Testis (tissue), 5 donors: ENCODE data around the gene OR2AP1. TPM values are rescaled to one million over a fixed set of nuclear protein-coding genes. Genes with fewer than 3 reads are reported as not detected.
"Not testable (repeated sequence)": the region's sequence is repeated elsewhere in the genome, so short reads cannot be mapped to it uniquely, and the experiment has no call there.

Source experiments
- DNase-seq: peaks from one replicate; pipeline ENCODE4 v3.0.0-alpha.2; 2019
- H3K27ac ChIP-seq, 2 donors: fragments of 200-600 bp; sonication (generic); one replicate each; pipeline ENCODE4 v1.5.1; 2019
- H3K27me3 ChIP-seq: fragments of 200-600 bp; sonication (generic); one replicate; pipeline ENCODE4 v1.5.1; 2019
- H3K36me3 ChIP-seq: fragments of 200-600 bp; sonication (generic); one replicate; pipeline ENCODE4 v1.5.1; 2017; ENCODE audit warnings: low read depth; ENCODE audit errors: missing control alignments
- H3K4me1 ChIP-seq: fragments of 200-600 bp; sonication (generic); one replicate; pipeline ENCODE4 v1.5.1; 2019
- H3K4me3 ChIP-seq, 2 donors: fragments of 200-600 bp; sonication (generic); one replicate each; pipeline ENCODE4 v1.5.1; 2017 to 2019
- H3K9me3 ChIP-seq: fragments of 200-600 bp; sonication (generic); one replicate; pipeline ENCODE4 v1.5.1; 2017
- CTCF ChIP-seq, 3 experiments: fragments of 450-650 bp in 2 of 3; fragments of 200-600 bp in 1 of 3; sonication (generic) in 1 of 3; IDR thresholded peaks; one replicate each; pipeline ENCODE4 v1.5.1; 2016 to 2019; ENCODE audit warnings: antibody characterized with exemption in 3 of 3, mild to moderate bottlenecking in 2 of 3, moderate library complexity in 1 of 3
- POLR2A ChIP-seq: fragments of 450-650 bp; IDR thresholded peaks from one replicate; pipeline ENCODE4 v1.6.1; 2017; ENCODE audit warnings: antibody characterized with exemption, mild to moderate bottlenecking, moderate library complexity
- WGBS, 2 donors: methylation state at CpG; one replicate each; pipeline ENCODE4 v1.1.5; 2018; 5-methylcytosine and 5-hydroxymethylcytosine counted together
- intact Hi-C: fragments of 100-400 bp; cut with DNase I; formaldehyde crosslinking; loops from one replicate; pipeline ENCODE4 v1.15.1; 2023; ENCODE audit warnings: low total_unique reads
- long read RNA-seq, 2 donors: transcript quantifications; one replicate each; lab custom pipeline, GENCODE V29; 2026
- polyA plus RNA-seq: library from polyadenylated mRNA; stranded (reverse); fragments of 350-450 nt; fragmentation: Illumina TruSeq; extraction: RNeasy Lipid Tissue Mini Kit (QIAGEN cat#74804); gene quantifications from one replicate; pipeline ENCODE4 v1.2.3, GENCODE V29; 2014; ENCODE audit warnings: low read depth, low replicate concordance; ENCODE audit not compliant: insufficient read depth
- total RNA-seq, 2 donors: library from RNA; depleted of rRNA; stranded (reverse); fragments of >200 nt; gene quantifications; one replicate each; pipeline ENCODE4 v1.2.3, GENCODE V29; 2016

The OR2AP1 gene
- total RNA-seq, result not detected
- polyA plus RNA-seq, result not detected
- long read RNA-seq, donor 1, result 0 reads
- long read RNA-seq, donor 2, result 0 reads

GRCh38 chr12:55572168-55572567, at the start of gene OR2AP1:
TSS of gene OR2AP1 (plus strand) at chr12:55572468. CDS start at chr12:55574415, 1,947 bp downstream.
- Histone ChIP-seq H3K27ac (no peak within 1 kb of the TSS), H3K4me3 (no peak within 1 kb of the TSS), H3K9me3 (no peaks in the 10 kb centered on the region), H3K36me3 (no peaks in the 10 kb centered on the region), H3K4me1 (no peaks in the 10 kb centered on the region), H3K27me3 (no peaks in the 10 kb centered on the region)
- DNase-seq, result no peak
- TF ChIP-seq POLR2A (no peak), CTCF (IDR thresholded peaks at IDR 0.05) (no peak)
- WGBS, 2 donors, result 91 to 94% methylated on average over 1 of the region's 1 CpG
- intact Hi-C loops, result no loop called here

- DNase-seq, H3K4me1 ChIP-seq, H3K4me3 ChIP-seq, intact Hi-C loops, H3K9me3 ChIP-seq, H3K36me3 ChIP-seq, H3K27me3 ChIP-seq, H3K27ac ChIP-seq: not testable (repeated sequence)
- 63 to 70% methylated on average over 2 of the region's 2 CpGs for WGBS, 2 donors
Observed at GRCh38 chr12:55548235-55548634, 24.0 kb upstream of the OR2AP1 start.

GRCh38 chr12:55548756-55549155, 23.5 kb upstream of the OR2AP1 start:
- Histone ChIP-seq H3K36me3 (no peaks in the 10 kb centered on the region), H3K4me1 (no peaks in the 10 kb centered on the region), H3K27ac (no peak overlapping the region), H3K27me3 (no peaks in the 10 kb centered on the region), H3K4me3 (no peak overlapping the region), H3K9me3 (no peaks in the 10 kb centered on the region)
- intact Hi-C loops, result no loop called here
- DNase-seq, result no peak
- TF ChIP-seq POLR2A (no peak), CTCF (IDR thresholded peaks at IDR 0.05) (no peak)

GRCh38 chr12:55549302-55549701, 23.0 kb upstream of the OR2AP1 start, which contains the start of gene OR6C4:
TSS of gene OR6C4 (plus strand) at chr12:55549602. CDS start at chr12:55551227, 1,625 bp downstream.
- no peak within 1 kb of the TSS for H3K4me3 ChIP-seq
- no peaks in the 10 kb centered on the region for H3K36me3 ChIP-seq
- no peaks in the 10 kb centered on the region for H3K4me1 ChIP-seq
- H3K27ac ChIP-seq, result no peak within 1 kb of the TSS
- TF ChIP-seq CTCF (IDR thresholded peaks at IDR 0.05) (no peak), POLR2A (no peak)
- H3K9me3 ChIP-seq, result no peaks in the 10 kb centered on the region
- intact Hi-C loops, result no loop called here
- DNase-seq, result no peak
- WGBS, 2 donors, result 36 to 53% methylated on average over 2 of the region's 2 CpGs
- H3K27me3 ChIP-seq, result no peaks in the 10 kb centered on the region

- Histone ChIP-seq H3K36me3 (no peaks in the 10 kb centered on the region), H3K27me3 (no peaks in the 10 kb centered on the region), H3K9me3 (no peaks in the 10 kb centered on the region), H3K27ac (no peak overlapping the region), H3K4me3 (no peak overlapping the region), H3K4me1 (no peaks in the 10 kb centered on the region)
- intact Hi-C loops, result no loop called here
- no peak for TF ChIP-seq POLR2A
- TF ChIP-seq CTCF (IDR thresholded peaks at IDR 0.05), result no peak
- no peak for DNase-seq
Observed at GRCh38 chr12:55554296-55554695, 18.0 kb upstream of the OR2AP1 start.

- H3K36me3 ChIP-seq, H3K9me3 ChIP-seq, intact Hi-C loops: not testable (repeated sequence)
Observed at GRCh38 chr12:55570060-55570459, 2.2 kb upstream of the OR2AP1 start.

GRCh38 chr12:55570689-55571088, 1.6 kb upstream of the OR2AP1 start:
- DNase-seq, H3K27ac ChIP-seq, H3K9me3 ChIP-seq, H3K36me3 ChIP-seq, H3K4me3 ChIP-seq, H3K27me3 ChIP-seq, H3K4me1 ChIP-seq, intact Hi-C loops: not testable (repeated sequence)
- 95% methylated on average over 1 of the region's 1 CpG for WGBS, 2 donors

More at GRCh38 chr12:55570060-55570459, 2.2 kb upstream of the OR2AP1 start:
- H3K4me3 ChIP-seq, H3K27ac ChIP-seq, H3K27me3 ChIP-seq, DNase-seq, H3K4me1 ChIP-seq: not testable (repeated sequence)
